Activated CD4-positive, alpha-beta T cell treated with anti-CD3 and anti-CD28 coated beads for 48 hours (primary cell): ENCODE results near the gene HARS2.
"Not testable (repeated sequence)": the region's sequence is repeated elsewhere in the genome, so short reads cannot be mapped to it uniquely, and the experiment has no call there.

Experiments used
- DNase-seq: peaks from one replicate; pipeline ENCODE4 v3.0.0-alpha.2; 2020

The HARS2 gene

GRCh38 chr5:140690941-140691924 lies at the start of gene HARS2, which contains the start of gene HARS1:
Gene HARS2, plus strand, starts transcription at chr5:140691455. Its CDS starts 194 bp downstream, at chr5:140691649.
Gene HARS1, minus strand, starts transcription at chr5:140691370. Its CDS starts 66 bp downstream, at chr5:140691304.
- peak; percentile 91 for DNase-seq

GRCh38 chr5:140641716-140642115 lies 49.5 kb upstream of the HARS2 start:
- DNase-seq, result no peak

GRCh38 chr5:140642718-140643117 lies 48.5 kb upstream of the HARS2 start:
- no peak for DNase-seq

GRCh38 chr5:140647042-140647419 lies 44.2 kb upstream of the HARS2 start:
- DNase-seq, result no peak

GRCh38 chr5:140658870-140659269 lies 32.4 kb upstream of the HARS2 start:
- DNase-seq, result no peak

- DNase-seq, result not testable (repeated sequence)
Observed at GRCh38 chr5:140660371-140660770, 30.9 kb upstream of the HARS2 start.

GRCh38 chr5:140664030-140664358 lies 27.3 kb upstream of the HARS2 start:
- no peak for DNase-seq

GRCh38 chr5:140664359-140665119 lies 26.7 kb upstream of the HARS2 start, which contains the start of gene WDR55:
Gene WDR55, plus strand, starts transcription at chr5:140664904. Its CDS starts 9 bp downstream, at chr5:140664913.
- peak; percentile 98 for DNase-seq

- not testable (repeated sequence) for DNase-seq
Observed at GRCh38 chr5:140671035-140671434, 20.2 kb upstream of the HARS2 start.

- no peak for DNase-seq
Observed at GRCh38 chr5:140671472-140672125, 19.7 kb upstream of the HARS2 start.

GRCh38 chr5:140672455-140673186 lies 18.6 kb upstream of the HARS2 start:
- no peak for DNase-seq

- DNase-seq, result no peak
Observed at GRCh38 chr5:140673187-140673976, 17.9 kb upstream of the HARS2 start, which contains the start of gene DND1. Gene DND1, minus strand, starts transcription at chr5:140673576. Its CDS starts 34 bp downstream, at chr5:140673542.

GRCh38 chr5:140674211-140674610 lies 17.0 kb upstream of the HARS2 start:
- no peak for DNase-seq

GRCh38 chr5:140674629-140675028 lies 16.6 kb upstream of the HARS2 start:
- DNase-seq, result no peak

- DNase-seq, result no peak
Observed at GRCh38 chr5:140677947-140678346, 13.3 kb upstream of the HARS2 start.

GRCh38 chr5:140678993-140679392 lies 12.3 kb upstream of the HARS2 start:
- no peak for DNase-seq

GRCh38 chr5:140690376-140690932 lies 801 bp upstream of the HARS2 start:
- no peak for DNase-seq

GRCh38 chr5:140694276-140694675 lies 3.0 kb downstream of the HARS2 start:
- no peak for DNase-seq

- no peak for DNase-seq
Observed at GRCh38 chr5:140696891-140697492, 5.7 kb downstream of the HARS2 start.
